HG03558 (cell line): Measurements from ENCODE around the gene FRMPD1.
"Not testable (repeated sequence)": the region's sequence is repeated elsewhere in the genome, so short reads cannot be mapped to it uniquely, and the experiment has no call there.

Source experiments
- ATAC-seq: cut with Tn5 transposase; IDR thresholded peaks from one replicate; pipeline ENCODE4 v1.9.1; 2021; ENCODE audit warnings: moderate number of reproducible peaks; ENCODE audit not compliant: unreplicated experiment; ENCODE audit errors: extremely low read depth

The FRMPD1 gene

DNA sequence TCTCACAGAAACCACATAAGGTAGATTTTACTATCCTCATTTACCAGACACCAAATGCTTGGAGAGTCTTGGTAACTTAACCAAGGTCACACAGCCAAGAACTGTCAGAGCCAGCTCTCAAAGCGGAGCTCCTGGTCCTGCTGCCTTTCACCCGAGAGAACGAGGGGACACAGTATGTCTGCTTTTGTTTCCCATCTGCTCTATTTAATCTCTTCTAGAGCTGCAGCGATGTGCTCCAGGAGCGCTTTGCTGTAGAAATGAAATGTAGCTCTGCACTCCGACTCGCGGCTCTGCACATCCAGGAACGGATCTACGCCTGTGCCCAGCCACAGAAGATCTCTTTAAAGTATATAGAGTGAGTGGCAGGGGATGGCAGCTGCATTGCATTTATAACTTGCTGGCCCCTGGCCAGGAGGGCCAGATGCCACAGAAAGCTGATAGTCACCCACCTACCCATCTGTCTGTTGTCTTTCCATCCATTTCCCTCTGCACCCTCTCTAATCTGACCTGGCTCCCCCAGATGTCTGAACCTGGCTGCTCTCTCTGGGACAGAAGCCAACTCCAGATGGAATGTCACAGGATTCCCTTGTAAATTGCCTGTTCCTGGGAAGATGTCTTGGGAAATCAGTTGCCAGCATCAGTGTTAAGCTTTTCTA, 81.5 kb downstream of the FRMPD1 start:
- no peak for ATAC-seq

DNA sequence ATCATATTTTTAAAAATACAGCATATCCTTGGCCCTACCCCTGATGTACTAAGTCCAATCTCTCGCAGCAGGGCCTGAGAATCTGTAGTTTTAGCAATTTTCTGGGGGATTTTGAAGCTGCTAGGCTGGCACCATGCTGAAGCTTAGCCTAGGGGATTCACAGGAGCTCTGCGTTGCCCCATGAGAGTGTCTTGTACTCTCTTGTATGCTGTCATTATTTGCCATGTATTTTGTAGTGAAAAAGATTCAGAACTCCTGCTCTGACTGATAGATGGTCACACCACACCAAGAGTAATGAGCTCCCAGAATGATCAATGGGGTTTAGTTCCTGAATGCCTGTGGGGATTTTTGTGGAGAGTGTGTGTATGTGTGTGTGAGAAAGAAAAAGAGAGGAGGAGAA, 82.2 kb downstream of the FRMPD1 start:
- ATAC-seq, result no peak

DNA sequence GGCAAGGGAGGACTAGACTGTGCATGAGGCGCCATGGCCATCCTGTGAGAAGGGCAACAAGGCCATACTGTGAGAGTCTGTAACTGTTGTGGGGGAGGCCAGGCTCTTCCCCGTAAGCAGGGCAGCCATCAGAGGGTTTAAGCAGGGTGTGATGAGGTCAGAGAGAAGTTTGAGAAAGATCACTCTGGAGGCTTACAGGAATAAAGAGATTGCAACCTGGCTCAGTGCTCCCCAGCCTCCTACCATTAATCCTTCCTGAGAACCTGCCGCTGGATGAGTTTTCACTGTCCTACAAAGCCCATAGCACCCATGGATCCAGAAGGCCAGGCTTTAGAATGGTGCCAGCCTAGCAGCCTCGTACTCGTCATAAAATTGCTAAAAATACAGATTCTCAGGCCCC, 88.5 kb downstream of the FRMPD1 start:
- no peak for ATAC-seq

DNA sequence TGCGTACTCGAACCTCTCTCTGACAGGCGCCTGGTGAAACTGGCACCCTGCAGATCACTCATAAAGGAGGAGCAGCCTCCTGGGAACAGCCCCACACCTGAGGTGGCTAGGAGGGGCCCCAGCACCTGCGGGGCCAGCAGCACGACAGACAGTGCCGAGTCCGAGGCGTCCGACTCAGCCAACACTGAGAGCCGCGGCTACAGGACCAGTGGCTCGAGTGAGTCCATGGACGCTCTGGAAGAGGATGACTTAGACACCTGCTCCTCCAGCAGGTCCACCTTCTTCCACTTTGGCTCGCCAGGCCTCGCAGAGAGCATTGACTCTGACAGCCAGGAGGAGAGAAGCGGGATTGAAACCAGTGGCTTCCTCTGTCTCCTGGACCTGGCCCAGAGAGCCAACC, 89.4 kb downstream of the FRMPD1 start:
- no peak for ATAC-seq

DNA sequence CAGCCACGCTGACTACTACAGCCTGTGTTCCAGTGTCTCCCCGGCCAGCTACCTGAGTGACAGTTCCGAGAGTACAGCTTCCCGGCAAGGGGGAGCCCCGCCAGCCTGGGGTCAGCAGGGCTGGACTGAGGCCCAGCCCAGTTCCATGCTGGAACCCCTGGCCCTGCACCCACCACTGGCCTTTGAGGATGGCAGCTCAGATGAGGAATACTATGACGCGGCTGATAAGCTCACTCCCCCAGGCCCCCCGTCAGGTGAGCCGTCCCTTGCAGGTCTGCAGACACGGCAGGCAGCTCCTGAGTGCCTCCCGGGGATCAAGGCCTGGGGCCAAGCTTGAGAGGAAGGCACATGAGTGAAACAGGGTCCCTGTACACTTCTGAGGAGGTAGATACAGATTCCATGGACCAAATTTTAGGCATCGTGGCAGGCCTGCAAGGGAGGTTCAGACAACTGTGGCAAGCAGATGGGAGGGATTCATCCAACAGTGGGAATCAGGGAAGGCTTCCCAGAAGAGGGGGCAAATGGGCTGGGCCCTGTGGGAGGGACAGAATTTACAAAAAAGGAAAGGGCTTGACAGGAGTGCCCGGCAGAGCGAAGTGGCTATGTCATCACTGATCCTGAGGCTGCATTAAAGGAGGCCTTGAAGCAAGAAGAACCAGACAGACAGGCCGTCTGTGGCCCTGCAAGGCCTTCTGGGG, 90.0 kb downstream of the FRMPD1 start:
- no peak for ATAC-seq

DNA sequence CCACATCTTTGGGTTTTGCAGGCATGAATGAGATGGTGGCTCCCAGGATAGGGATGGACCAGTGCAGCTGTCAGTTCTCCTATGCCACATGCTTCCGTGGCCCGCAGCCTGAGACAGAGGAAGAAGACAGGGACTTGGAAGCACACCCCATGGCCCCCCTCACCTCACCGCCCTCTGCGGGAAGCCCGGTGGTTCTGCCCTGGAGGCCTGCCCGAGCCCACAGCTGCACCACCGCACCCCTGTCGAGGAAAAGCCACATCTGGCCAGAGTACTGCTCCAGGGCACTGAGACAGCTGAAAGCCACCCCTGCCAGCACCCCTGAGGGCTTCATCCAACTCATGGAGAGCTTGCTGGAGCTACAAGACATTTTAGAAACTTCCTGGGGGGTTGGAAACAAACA, 95.2 kb downstream of the FRMPD1 start:
- ATAC-seq, result no peak

DNA sequence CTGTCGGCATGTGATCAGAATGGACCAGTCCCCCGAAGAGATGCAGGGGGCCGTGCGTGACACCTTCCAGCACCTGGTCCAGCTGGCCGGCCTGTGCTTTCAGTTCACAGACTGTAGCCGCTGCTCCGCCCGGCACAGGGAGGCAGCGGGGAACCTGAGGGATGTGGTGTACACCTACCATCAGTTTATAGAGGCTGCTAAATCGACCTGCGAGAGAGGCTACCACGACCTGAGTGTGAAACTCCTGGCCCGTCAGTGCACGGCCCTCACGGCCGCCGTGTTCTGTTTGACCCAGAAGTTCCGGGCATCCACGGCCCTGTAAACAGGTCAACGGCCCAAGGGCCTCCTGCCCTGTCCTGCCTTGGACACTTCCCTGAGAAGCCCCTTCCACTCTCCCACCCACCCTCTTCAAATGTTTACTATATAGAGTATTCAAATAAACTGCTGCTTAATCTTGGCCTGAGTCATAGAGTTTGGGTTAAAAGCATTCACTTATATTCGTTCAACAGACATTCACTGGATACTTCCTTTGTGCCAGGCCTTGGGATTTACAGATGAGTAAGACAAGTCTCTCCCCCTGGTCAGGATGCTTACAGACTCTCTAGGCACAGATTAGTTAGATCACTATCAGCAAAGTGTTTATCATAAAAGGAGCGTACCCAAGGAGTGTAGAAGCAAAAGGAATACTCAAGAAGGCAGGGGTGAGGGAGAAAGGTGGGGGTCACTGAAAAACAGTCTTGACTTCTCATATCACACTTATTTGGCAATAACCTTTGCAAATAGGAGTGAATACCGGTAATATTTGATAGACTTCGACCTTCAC, 95.9 kb downstream of the FRMPD1 start:
- ATAC-seq, result no peak

DNA sequence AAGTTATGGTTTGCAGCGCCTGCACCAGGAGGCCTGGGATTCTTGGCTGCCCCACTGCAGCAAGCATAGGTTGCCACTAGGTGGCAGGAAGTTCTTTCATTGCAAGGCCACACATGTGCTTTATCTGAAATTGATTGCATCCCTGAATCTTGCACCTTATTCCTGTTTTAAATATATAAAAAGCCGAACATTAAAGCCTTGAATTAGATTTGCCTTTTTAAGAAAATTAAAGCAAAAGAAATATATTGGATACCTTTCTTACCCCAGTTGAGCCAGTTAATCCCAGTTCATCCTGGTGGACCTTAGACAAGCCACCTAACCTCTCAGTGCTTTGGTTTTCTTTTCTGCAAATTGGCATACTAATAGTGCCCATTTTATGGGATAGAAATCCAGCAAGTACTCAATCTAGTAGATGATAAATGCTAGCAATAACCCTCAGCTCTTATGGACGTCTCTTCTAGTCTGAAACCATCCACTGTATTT, 96.6 kb downstream of the FRMPD1 start:
- ATAC-seq, result no peak

DNA sequence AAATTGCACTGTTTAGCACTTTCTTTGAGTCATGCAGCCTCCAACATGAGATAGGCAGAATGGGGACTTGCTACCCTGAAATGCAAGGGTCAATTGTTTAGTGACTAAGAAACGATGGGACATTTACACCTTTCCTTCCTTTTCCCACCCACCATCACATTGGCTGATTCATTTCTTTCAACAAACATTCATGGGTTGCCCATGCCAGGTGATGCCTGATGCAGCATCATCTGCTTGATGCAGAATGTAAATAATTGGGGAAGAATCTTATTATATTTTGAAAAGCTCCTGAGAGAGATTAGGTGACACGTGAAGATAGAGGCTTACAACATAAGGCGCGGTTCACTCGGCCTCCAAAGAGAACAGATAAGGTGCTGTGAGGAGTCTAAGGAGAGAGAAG, 98.4 kb downstream of the FRMPD1 start:
- no peak for ATAC-seq

DNA sequence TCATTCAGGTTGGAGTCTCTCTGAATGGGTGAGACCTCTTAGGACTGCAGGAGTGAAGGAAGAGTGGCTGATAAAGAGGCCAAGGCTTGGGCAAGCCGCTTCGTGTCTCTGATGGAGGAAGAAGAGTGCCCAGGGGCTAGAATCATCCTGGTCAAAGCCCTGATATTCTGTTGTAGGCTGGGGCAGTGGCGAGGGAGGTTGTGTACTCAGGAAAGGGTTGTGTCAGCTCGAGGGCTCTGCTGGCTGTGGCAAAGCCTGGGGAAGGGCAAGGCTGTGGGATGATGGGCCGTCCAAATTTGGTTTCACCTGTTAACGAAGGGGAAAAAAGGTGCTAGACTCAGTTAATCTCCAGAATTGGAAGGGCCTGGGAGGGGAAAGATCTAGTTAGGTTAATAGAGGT, 100.4 kb downstream of the FRMPD1 start:
- no peak for ATAC-seq

DNA sequence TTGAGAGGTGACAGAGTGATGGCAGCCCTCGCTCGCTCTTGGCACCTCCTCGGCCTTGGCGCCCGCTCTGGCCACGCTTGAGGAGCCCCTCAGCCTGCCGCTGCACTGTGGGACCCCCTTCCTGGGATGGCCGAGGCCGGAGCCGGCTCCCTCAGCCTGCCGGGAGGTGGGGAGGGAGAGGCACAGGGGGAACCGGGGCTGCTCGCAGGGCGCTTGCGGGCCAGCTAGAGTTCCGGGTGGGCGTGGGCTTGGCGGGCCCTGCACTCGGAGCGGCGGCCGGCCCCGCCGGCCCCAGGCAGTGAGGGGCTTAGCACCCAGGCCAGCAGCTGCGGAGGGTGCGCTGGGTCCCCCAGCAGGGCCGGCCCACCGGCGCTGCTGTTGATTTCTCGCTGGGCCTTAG, 101.0 kb downstream of the FRMPD1 start:
- ATAC-seq, result not testable (repeated sequence)

DNA sequence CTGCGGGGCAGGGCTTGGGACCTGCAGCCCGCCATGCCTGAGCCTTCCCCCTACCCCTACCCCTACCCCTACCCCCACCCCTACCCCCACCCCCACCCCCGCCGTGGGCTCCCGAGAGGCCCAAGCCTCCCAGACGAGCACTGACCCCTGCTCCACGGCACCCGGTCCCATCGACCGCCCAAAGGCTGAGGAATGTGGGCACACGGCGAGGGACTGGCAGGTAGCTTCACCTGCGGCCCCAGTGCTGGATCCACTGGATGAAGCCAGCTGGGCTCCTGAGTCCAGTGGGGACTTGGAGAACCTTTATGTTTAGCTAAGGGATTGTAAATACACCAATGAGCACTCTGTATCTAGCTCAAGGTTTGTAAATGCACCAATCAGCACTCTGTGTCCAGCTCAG, 101.4 kb downstream of the FRMPD1 start:
- ATAC-seq, result not testable (repeated sequence)

DNA sequence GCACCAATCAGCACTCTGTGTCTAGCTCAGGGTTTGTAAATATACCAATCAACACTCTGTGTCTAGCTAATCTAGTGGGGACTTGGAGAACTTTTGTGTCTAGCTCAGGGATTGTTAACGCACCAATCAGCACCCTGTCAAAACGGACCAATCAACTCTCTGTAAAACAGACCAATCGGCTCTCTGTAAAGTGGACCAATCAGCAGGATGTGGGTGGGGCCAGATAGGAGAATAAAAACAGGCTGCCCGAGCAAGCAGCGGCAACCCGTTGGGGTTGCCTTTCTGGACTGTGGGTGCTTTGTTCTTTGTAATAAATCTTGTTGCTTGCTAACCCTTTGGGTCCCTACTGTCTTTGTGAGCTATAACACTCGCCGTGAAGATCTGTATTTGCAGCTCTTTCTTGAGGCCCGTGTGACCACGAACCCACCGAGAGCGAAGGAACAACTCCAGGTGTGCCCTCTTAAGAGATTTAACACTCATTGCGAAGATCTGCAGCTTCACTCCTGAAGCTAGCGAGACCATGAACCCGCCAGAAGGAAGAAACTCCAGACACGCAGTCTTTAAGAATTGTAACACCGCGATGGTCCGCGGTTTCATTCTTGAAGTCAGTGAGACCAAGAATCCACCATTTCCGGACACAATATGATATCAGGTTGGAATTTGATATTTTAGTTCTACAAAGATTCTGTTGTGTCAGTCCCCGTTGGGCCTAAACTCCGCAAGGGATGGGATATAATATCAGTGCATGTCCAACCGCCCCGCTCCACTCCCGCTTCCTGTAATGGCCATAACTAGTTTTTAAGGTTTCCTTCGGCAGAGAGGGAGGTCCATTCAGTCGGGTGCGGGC, 102.1 kb downstream of the FRMPD1 start:
- no peak for ATAC-seq

DNA sequence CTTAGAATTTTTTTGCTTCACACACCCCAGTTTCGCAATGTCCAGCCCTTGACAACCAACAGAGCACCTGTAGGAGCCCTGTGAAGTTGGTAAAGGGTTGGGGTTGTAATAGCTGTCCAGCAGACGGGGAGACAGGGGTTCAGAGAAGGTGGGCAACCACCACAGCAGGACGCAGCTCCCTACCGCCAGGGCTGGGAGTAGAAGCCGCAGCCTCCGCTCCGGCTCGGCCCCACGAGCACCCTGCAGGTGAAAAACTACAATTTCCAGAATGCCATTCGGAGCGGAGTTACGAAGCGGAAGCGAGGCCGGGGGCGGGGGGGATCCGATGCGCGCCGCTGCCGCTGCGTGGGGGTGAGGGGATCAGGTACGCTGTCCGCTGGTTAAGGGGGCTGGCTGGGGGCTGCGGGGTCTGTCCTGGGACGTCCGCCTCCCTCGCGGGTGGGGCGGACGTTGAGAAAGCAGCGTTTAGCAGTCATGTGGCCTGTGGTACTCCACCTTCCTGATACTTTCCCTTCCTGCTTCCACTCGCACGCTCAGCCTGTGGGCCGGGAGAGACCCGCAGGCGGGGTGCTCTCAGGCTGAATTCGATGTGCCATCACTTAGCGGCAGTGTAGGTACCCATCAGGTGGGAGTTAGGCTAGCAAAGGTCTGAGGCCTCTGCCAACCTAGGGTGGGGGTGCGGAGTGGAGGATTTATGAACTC, 102.9 kb downstream of the FRMPD1 start, which contains the start of gene TRMT10B:
Gene TRMT10B, plus strand, starts transcription at position 317 of the 702 bp plus-strand sequence. CDS start 8,127 bp downstream, outside the sequence.
- ATAC-seq, result no peak

DNA sequence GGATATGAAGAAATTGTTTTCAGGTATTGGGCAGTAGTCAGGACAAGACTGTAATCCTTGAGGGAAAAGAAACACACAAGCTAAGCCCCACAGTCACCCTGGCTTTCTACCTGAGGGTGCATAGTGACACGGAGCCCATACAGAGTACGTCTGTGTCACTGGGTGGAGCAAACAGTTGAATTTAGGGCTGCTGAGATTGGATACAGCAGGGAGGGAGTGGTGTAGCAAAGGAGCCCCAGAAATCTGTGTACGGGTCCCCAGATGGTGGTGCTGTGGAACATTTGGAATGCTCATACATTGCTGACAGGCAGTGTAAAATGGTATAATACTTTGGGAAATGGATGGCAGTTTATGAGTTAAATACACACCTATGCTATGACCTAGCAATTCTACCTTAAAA, 108.0 kb downstream of the FRMPD1 start:
- no peak for ATAC-seq

DNA sequence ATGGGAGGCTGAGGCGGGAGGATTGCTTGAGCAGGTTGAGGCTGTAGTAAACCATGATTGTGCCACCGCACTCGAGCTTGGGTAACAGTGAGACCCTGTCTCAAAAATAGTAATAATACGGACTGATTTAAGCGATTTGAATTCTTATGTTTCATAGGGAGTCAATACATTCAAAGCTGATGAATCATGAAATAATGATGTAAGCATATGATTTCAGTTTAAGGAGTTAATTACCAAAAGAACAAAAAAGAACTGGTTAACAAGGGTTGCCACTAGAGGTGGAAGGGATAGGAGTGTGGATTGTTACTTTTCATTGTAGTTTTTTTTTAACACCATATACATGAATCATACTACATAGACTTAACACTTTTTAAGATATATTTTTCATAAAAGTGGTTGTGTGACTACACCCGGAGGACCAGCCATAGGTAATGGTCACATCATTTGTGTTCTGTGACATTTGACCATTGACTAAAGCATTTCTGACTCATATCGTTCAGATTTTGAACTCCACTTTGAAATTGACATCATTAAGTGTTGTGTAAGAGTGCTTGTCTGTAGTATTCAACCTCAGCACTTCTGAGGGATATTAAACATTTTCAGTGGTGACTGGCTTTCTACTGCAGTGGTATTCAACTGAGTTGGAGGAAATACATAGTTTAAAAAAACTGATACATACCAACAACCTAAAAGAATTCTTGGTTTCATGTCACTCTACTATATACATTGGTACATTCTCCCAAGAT, 109.8 kb downstream of the FRMPD1 start:
- no peak for ATAC-seq

DNA sequence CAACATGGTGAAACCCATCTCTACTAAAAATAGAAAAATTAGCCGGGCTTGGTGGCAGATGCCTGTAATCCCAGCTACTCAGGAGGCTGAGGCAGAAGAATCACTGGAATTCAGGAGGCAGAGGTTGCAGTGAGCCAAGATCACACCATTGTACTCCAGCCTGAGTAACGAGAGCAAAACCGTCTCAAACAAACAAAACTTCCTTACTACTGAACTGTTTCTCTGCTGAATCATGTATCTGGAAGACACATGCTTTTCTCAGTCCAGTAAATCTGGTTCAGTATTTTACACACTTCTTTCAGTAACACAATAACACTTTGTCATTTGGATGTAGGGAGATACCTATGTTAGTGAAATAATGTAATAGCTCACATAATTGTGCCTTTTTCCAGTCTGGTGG, 110.8 kb downstream of the FRMPD1 start:
- no peak for ATAC-seq

DNA sequence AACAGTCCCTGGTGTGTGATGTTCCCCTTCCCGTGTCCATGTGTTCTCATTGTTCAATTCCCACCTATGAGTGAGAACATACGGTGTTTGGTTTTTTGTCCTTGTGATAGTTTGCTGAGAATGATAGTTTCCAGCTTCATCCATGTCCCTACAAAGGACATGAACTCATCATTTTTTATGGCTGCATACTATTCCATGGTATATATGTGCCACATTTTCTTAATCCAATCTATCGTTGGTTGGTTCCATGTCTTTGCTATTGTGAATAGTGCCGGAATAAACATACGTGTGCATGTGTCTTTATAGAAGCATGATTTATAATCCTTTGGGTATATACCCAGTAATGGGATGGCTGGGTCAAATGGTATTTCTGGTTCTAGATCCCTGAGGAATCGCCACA, 114.5 kb downstream of the FRMPD1 start:
- not testable (repeated sequence) for ATAC-seq

DNA sequence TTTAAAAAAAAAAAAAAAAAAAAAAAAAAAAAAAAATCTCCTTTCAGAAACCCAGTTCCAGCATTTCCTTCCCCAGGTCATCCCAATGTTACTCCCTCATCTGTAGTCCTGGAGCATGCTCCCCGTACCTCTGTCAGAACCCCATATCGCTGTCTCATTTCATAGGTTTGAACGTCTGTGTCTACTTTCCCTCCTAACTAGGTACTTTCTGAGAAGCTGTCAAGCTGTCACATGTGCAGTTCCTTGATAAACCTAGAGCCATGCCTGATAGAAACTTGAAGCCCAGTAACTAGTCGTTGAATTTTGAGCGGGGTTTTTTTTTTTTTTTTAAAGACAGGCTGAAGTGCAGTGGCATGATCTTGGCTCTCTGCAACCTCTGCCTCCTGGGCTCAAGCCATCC, 118.6 kb downstream of the FRMPD1 start:
- ATAC-seq, result no peak
